ENCODE measurements around the gene HPCAL1.
"Not testable (repeated sequence)": the region's sequence is repeated elsewhere in the genome, so short reads cannot be mapped to it uniquely, and the experiment has no call there.

Gene HPCAL1

GRCh38 chr2:10438688-10439087 is 136.0 kb downstream of the HPCAL1 start:
- CTCF ChIA-PET = interaction anchor here (0.6 to 1.3 kb wide), 5 partner anchors 14 to 606 kb away, joined by 3 to 6 read pairs (median 5); no protein-coding TSS in a partner anchor
- peak overlapping the region; percentile 45 for H3K27ac ChIP-seq
- POLR2A ChIA-PET (ENCODE audit: low non-redundant PET) = no interaction called here
- no peak for TF ChIP-seq CTCF (conservative IDR thresholded peaks at IDR 0.05; ENCODE audit: low read depth)
- no peak for DNase-seq (ENCODE audit: low spot score)

- POLR2A ChIA-PET (ENCODE audit: low non-redundant PET) = no interaction called here
- CTCF ChIA-PET = interaction anchor here (0.6 to 1.3 kb wide), 4 partner anchors 15 to 367 kb away, joined by 3 to 5 read pairs (median 4); no protein-coding TSS in a partner anchor
Measured at GRCh38 chr2:10439185-10439879, 136.6 kb downstream of the HPCAL1 start.

GRCh38 chr2:10439971-10440370 is 137.3 kb downstream of the HPCAL1 start:
- DNase-seq (ENCODE audit: low spot score) = no peak
- ChIA-PET POLR2A (ENCODE audit: low non-redundant PET) (no interaction called here), CTCF (no interaction called here)
- TF ChIP-seq CTCF (conservative IDR thresholded peaks at IDR 0.05; ENCODE audit: low read depth) = no peak
- H3K27ac ChIP-seq = peak overlapping the region; percentile 45

More at GRCh38 chr2:10439185-10439879, 136.6 kb downstream of the HPCAL1 start:
- TF ChIP-seq CTCF (conservative IDR thresholded peaks at IDR 0.05; ENCODE audit: low read depth) = no peak
- no peak for DNase-seq (ENCODE audit: low spot score)
- peak overlapping the region; percentile 45 for H3K27ac ChIP-seq

- no peak for TF ChIP-seq CTCF (conservative IDR thresholded peaks at IDR 0.05; ENCODE audit: low read depth)
Measured at GRCh38 chr2:10440736-10441135, 138.0 kb downstream of the HPCAL1 start.

GRCh38 chr2:10441948-10442347 is 139.2 kb downstream of the HPCAL1 start:
- ChIA-PET POLR2A (ENCODE audit: low non-redundant PET) (no interaction called here), CTCF (no interaction called here)
- no peak for DNase-seq (ENCODE audit: low spot score)
- H3K27ac ChIP-seq = no peak overlapping the region
- no peak for TF ChIP-seq CTCF (conservative IDR thresholded peaks at IDR 0.05; ENCODE audit: low read depth)

More at GRCh38 chr2:10440736-10441135, 138.0 kb downstream of the HPCAL1 start:
- POLR2A ChIA-PET (ENCODE audit: low non-redundant PET) = no interaction called here
- H3K27ac ChIP-seq = no peak overlapping the region
- CTCF ChIA-PET = no interaction called here
- no peak for DNase-seq (ENCODE audit: low spot score)

GRCh38 chr2:10442469-10443126 is 139.9 kb downstream of the HPCAL1 start:
- POLR2A ChIA-PET (ENCODE audit: low non-redundant PET); CTCF ChIA-PET; H3K27ac ChIP-seq; DNase-seq (ENCODE audit: low spot score): not testable (repeated sequence)

GRCh38 chr2:10444463-10444862 is 141.8 kb downstream of the HPCAL1 start:
- POLR2A ChIA-PET (ENCODE audit: low non-redundant PET) = no interaction called here
- DNase-seq (ENCODE audit: low spot score) = no peak
- H3K27ac ChIP-seq = no peak overlapping the region
- CTCF ChIA-PET = interaction anchor here (1.1 to 3.5 kb wide), 2 partner anchors 10 to 215 kb away, joined by 3 to 19 read pairs; no protein-coding TSS in a partner anchor
- no peak for TF ChIP-seq CTCF (conservative IDR thresholded peaks at IDR 0.05; ENCODE audit: low read depth)
